Activated naive CD8-positive, alpha-beta T cell treated with anti-CD3 and anti-CD28 coated beads, Interleukin-2, amount 10 ng/mL, durations not matched to agents 7 days and 5 days (primary cell): ENCODE measurements around the gene TTC4. TPM values are rescaled to one million over a fixed set of nuclear protein-coding genes. Genes with fewer than 3 reads are reported as not detected.
"Not testable (repeated sequence)": the region's sequence is repeated elsewhere in the genome, so short reads cannot be mapped to it uniquely, and the experiment has no call there.

Source experiments
- ATAC-seq: fragments of 150-1000 bp; cut with Tn5 transposase; one replicate; pipeline ENCODE4 v1.10.0; 2021; ENCODE audit warnings: low read depth, moderate library complexity
- POLR2A ChIA-PET: fragments of 350-600 bp; sonication (Branson Sonifier 250); formaldehyde crosslinking; loops from one replicate; lab custom pipeline; 2021; ENCODE audit warnings: antibody characterized with exemption; lab: Charles Lee
- DNase-seq: peaks from one replicate; pipeline ENCODE4 v3.0.0; 2021
- H3K27ac Mint-ChIP-seq: one replicate; pipeline ENCODE4 v1.8.0; 2022; ENCODE audit warnings: mild to moderate bottlenecking, mixed read lengths
- H3K27me3 Mint-ChIP-seq: one replicate; pipeline ENCODE4 v1.8.0; 2022; ENCODE audit warnings: mild to moderate bottlenecking, moderate library complexity, mixed read lengths
- H3K36me3 Mint-ChIP-seq: one replicate; pipeline ENCODE4 v1.8.0; 2021; ENCODE audit warnings: mild to moderate bottlenecking, mixed read lengths
- H3K4me1 Mint-ChIP-seq: one replicate; pipeline ENCODE4 v1.8.0; 2021; ENCODE audit warnings: mixed read lengths
- H3K4me3 Mint-ChIP-seq: one replicate; pipeline ENCODE4 v1.8.0; 2022; ENCODE audit warnings: mild to moderate bottlenecking, moderate library complexity, mixed read lengths
- H3K9me3 Mint-ChIP-seq: one replicate; pipeline ENCODE4 v1.8.0; 2021; ENCODE audit warnings: mixed read lengths
- total RNA-seq, 2 experiments: library from RNA; stranded (reverse); gene quantifications; one replicate each; pipeline ENCODE4 v1.2.3, GENCODE V29; 2021

The TTC4 gene
- total RNA-seq, 2 experiments from 2014 or later = 19.6 to 20.2 TPM

DNA sequence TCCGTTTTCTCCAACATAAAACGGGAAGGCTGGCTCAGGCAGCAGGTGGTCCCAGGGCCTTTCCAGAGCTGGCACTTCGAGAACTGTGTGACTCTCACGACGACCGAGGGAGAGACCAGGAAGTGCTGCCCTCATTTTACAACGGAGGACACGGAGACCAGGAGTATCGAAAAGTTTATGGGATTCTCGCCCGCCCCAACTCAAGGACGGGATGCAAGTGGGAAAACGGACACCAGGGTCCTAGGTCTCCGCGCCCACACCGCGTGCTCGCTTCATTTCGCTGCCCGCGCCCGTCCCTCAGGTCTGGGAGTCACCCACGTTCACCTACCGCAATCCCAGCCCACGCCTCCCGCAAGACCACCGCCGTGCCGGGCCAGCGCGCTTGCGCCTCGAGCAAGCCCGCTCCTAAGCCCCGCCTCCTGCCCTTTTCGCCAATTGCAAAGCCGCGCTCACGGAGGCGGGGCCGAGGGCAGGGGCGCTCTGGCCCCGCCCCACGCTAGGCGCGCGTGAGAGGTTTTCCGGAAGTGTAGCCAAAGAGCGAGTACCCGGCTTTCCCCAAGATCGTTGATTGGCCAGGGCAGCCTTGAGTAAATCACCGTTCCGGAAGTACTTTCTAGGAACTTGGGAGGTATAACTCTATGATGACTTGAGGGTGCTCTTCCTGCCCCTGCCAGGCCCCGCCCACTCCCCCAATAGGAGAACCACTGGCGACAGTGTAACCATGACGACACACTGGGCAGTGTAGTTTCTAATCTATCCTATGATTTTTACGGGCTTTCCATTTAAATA, 48.7 kb downstream of the TTC4 start, which contains the start of gene PARS2:
PARS2 (minus strand) TSS at position 391 of the 789 bp plus-strand sequence. CDS start 5,362 bp downstream, outside the sequence.
- H3K27me3 Mint-ChIP-seq = peaks cover 2% of the 10 kb centered on the region
- peak within 1 kb of the TSS; percentile 96 for H3K4me3 Mint-ChIP-seq
- DNase-seq = peak; percentile 96
- POLR2A ChIA-PET = interaction anchor here (1.4 kb wide), 1 partner anchor 37 kb away, joined by 4 read pairs; the partner anchor contains the start of gene TTC22
- peak; percentile 95 for ATAC-seq
- peak within 1 kb of the TSS; percentile 87 for H3K27ac Mint-ChIP-seq
- H3K4me1 Mint-ChIP-seq = peaks cover 12% of the 10 kb centered on the region
- H3K36me3 Mint-ChIP-seq = no peaks in the 10 kb centered on the region
- no peaks in the 10 kb centered on the region for H3K9me3 Mint-ChIP-seq

DNA sequence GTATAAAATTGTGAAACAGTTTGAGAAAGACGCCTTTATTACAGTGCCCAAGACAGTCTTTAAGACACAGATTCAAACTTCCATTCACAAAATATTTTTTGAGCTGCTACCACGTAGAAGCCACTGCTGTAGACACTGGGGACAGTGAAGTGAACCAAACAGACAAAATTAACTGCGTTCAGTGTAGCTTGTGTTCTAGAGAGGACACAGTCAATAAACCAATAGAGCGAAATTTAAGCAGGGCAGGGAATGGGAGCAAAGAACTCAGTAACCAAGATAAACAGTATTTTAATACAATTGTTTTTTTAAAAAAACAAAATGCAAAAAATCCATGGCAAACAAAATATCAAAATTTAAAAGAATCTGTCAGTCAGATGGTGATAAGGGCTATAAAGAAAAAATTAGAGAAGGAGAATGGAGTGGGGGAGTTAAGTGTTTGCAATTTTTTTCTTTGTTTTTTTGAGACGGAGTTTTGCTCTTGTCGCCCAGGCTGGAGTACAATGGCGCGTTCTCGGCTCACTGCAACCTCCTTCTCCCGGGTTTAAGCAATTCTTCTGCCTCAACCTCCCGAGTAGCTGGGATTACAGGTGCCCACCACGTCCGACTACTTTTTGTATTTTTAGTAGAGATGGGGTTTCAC, 49.4 kb downstream of the TTC4 start:
- Mint-ChIP-seq H3K36me3 (no peaks in the 10 kb centered on the region), H3K27me3 (peaks cover 2% of the 10 kb centered on the region), H3K27ac (peak overlapping the region; percentile 28), H3K4me3 (peak overlapping the region; percentile 96), H3K4me1 (peaks cover 12% of the 10 kb centered on the region), H3K9me3 (no peaks in the 10 kb centered on the region)
- POLR2A ChIA-PET = interaction anchor here (1.4 kb wide), 1 partner anchor 36 kb away, joined by 4 read pairs; the partner anchor contains the start of gene TTC22
- ATAC-seq (peak; percentile 25), DNase-seq (no peak)

DNA sequence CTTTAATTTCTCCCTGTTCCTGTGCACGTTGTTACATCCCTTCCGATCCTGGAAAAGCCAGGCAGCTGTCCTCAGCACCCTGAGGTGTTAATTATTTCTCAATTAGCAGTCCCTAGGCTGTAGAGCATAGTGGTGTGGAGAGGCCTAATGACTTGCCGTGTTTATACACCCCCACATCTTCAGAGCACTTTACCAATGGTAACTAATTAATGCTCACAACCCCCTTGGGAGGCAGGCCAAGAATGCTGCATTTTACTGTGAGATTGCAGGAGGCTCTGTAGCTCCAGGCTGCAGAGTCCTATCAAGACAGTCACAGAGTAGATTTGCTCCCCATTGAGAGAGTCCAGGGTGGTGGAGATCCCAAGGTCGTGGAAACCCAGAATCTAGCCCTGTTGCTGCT, 51.1 kb downstream of the TTC4 start:
- ATAC-seq (no peak), DNase-seq (no peak)
- POLR2A ChIA-PET = interaction anchor here (1.2 kb wide), 1 partner anchor 34 kb away, joined by 3 read pairs; the partner anchor contains the start of gene TTC22
- peaks cover 12% of the 10 kb centered on the region for H3K4me1 Mint-ChIP-seq
- no peak overlapping the region for H3K4me3 Mint-ChIP-seq
- H3K27ac Mint-ChIP-seq = no peak overlapping the region
- H3K9me3 Mint-ChIP-seq = no peaks in the 10 kb centered on the region
- peaks cover 2% of the 10 kb centered on the region for H3K27me3 Mint-ChIP-seq
- H3K36me3 Mint-ChIP-seq = no peaks in the 10 kb centered on the region

DNA sequence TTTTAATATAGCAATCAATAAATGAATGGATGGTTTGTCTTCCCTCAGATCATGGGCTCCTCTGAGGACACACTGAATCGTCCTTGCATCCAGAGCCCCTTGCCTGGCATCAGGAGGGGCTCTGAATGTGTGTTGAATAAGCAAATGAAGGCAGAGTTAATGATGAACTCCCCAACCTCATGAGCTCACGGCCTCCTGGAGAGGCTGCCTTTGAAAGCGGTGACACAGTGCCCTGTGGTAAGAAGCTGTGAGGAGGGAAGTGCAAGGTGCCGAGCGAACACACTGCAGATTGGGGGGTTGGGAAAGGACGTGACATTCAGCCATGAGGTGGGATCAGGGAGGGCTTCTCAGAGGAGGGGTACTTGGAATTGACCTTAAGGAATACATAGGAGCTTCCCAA, 51.9 kb downstream of the TTC4 start:
- DNase-seq (no peak), ATAC-seq (no peak)
- Mint-ChIP-seq H3K4me3 (no peak overlapping the region), H3K36me3 (no peaks in the 10 kb centered on the region), H3K4me1 (peaks cover 12% of the 10 kb centered on the region), H3K27ac (no peak overlapping the region), H3K9me3 (no peaks in the 10 kb centered on the region), H3K27me3 (peaks cover 2% of the 10 kb centered on the region)
- POLR2A ChIA-PET = interaction anchor here (1.2 kb wide), 1 partner anchor 33 kb away, joined by 3 read pairs; the partner anchor contains the start of gene TTC22

DNA sequence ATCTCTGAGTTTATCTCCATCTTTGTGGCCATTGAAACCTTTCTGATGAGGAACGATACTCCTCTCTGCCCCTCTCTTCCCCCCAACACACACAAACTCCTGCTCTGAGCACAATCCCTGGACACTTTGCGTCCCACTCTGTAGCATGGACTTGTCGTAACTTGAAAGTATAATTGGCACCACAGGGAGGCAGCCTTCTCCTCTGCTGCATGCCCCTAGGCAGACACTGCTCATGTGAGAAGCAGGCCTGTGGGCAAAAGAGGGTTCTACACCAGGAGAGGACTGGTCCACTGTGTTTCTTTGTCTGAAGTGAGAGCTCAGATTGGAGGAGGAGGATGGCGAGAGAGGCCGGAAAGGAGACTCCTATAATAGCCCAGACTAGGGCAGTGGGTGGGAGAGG, 52.4 kb downstream of the TTC4 start:
- Mint-ChIP-seq H3K27me3 (peaks cover 2% of the 10 kb centered on the region), H3K4me3 (no peak overlapping the region), H3K4me1 (peaks cover 9% of the 10 kb centered on the region), H3K36me3 (no peaks in the 10 kb centered on the region), H3K9me3 (no peaks in the 10 kb centered on the region), H3K27ac (no peak overlapping the region)
- no peak for DNase-seq
- POLR2A ChIA-PET = no interaction called here
- ATAC-seq = no peak

DNA sequence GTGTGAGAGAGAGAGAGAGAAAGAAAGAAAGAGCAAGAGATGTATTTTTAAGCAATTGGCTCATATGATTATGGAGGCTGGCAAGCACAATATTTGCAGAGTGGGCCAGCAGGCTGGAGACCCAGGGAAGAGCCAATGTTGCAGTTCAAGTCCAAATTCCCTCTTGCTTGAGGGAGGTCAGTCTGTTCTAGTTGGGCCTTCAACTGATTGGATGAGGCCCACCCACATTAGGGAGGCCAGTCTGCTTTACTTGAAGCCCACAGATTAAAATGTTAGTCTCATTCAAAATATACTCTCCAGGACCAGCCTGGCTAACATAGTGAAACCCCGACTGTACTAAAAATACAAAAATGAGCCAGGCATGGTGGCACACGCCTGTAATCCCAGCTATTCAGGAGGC, 57.3 kb downstream of the TTC4 start:
- Mint-ChIP-seq H3K36me3 (no peaks in the 10 kb centered on the region), H3K27ac (no peak overlapping the region), H3K9me3 (no peaks in the 10 kb centered on the region), H3K4me1 (no peaks in the 10 kb centered on the region), H3K4me3 (no peak overlapping the region), H3K27me3 (peaks cover 2% of the 10 kb centered on the region)
- ATAC-seq = no peak
- DNase-seq = no peak
- POLR2A ChIA-PET = interaction anchor here (0.8 kb wide), 1 partner anchor 8 kb away, joined by 3 read pairs; no protein-coding TSS in a partner anchor

DNA sequence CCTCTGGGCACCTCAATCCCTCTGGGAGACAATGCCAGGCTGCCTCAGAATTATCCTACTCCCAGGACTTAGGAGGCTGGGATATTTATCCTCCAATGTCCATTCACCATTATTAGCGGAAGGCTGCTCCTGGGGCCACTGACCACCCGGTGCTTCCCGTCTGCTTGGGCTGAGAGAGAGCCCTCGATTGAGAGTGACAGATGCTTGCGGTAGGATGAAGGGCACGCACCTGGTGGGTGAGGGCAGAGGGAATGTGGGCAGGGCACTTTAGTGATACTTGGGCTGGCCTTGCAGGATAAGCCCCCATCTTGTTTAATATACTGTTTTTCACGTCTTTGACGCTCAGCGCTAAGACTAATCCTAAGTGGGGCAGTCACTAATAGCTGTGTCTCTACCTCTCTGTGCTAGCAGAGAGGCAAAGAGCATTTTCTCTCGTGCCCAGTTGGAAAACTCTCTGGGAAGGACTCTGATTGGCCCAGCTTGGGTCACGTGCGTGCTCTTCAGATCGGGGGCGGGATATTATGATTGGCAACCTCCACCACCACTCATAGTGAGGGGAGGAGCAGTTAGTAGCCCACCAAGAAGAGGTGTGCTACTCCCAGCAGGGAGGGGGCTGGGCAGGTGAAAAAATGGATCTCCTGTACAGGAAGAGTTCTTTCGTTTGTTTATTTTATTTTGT, 59.3 kb downstream of the TTC4 start:
- Mint-ChIP-seq H3K4me1 (peaks cover 6% of the 10 kb centered on the region), H3K36me3 (no peaks in the 10 kb centered on the region), H3K27me3 (no peaks in the 10 kb centered on the region), H3K4me3 (no peak overlapping the region), H3K27ac (no peak overlapping the region), H3K9me3 (no peaks in the 10 kb centered on the region)
- no peak for ATAC-seq
- POLR2A ChIA-PET = no interaction called here
- DNase-seq = no peak

DNA sequence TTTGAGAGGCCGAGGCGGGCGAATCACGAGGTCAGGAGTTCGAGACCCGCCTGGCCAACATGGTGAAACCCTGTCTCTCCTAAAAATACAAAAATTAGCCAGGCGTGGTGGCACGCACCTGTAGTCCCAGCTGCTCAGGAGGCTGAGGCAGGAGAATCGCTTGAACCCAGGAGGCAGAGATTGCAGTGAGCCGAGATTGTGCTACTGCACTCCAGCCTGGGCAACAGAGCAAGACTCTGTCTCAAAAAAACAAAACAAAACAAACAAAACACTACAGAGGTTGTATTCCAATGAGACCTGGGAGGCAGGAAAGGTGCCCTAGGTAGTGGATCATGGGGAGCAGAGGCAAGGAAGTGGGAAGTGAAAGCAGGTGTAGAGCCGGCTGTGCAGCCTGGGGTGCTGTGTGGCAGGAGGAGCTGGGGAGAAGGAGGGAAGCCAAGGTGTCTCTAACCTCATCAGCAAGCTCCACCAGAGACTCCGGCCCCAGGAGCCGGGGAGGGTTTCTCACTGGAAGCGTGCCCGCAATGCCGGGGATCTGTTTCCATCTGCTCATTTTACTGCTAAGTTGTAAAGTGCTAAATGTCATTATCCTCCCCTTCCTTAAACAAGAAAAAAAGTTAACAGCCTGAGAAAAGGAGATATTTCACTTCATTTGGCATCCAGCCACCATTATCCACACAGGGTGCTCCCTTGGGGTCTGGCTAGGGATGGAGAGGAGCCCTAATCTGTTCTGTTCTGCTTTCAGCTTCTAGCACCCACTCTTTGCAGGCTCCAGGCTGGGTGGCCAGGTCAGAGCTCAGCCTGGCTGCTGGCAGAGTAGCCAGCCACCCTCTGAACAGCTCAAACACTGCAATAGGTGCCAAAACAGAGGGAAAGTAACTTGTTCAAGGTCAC, 60.4 kb downstream of the TTC4 start:
- POLR2A ChIA-PET, ATAC-seq, H3K27ac Mint-ChIP-seq, H3K36me3 Mint-ChIP-seq, H3K4me3 Mint-ChIP-seq, H3K27me3 Mint-ChIP-seq, H3K4me1 Mint-ChIP-seq, DNase-seq, H3K9me3 Mint-ChIP-seq: not testable (repeated sequence)

DNA sequence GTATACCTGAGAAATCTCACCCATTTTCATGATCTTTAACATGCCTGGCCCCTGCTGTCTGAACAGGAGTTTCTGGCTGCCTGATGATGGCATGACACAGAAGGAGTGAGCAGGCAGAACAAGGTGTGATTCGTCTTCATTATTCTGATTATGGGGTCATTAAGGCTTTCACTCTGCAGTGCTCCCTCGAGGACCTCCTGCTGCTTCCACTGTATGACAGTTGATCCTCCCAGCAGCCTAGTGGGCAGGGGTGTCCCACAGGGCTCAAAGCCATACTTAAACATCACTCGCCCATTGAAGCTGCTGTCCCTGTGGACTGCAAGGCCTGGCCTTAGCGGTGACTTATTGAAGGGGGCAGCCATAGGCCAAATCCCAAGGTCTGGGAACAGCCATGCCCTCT, 61.4 kb downstream of the TTC4 start:
- POLR2A ChIA-PET = no interaction called here

DNA sequence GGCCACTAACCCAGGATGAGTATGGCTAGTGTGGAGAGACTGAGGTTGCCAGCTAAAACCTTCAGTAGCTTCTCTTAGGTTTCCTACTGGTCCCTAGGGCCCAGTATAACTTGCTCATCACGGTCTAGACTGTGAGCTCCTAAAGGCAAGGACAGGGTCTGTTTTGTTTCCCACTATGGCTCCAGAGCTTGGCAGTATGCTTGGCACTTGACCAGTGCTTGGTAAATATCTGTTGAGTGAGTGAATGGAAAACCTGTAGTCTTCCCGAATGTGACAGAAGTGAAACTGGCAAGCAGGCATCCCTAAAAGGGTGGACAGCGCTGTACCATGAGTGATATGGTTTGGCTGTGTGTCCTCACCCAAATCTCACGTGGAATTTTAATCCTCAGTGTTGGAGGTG, 61.8 kb downstream of the TTC4 start:
- H3K27me3 Mint-ChIP-seq = no peaks in the 10 kb centered on the region
- no peaks in the 10 kb centered on the region for H3K9me3 Mint-ChIP-seq
- no peak overlapping the region for H3K27ac Mint-ChIP-seq
- DNase-seq (no peak), ATAC-seq (no peak)
- H3K36me3 Mint-ChIP-seq = no peaks in the 10 kb centered on the region
- POLR2A ChIA-PET = no interaction called here
- peaks cover 6% of the 10 kb centered on the region for H3K4me1 Mint-ChIP-seq
- no peak overlapping the region for H3K4me3 Mint-ChIP-seq

More for the DNA sequence above, 61.4 kb downstream of the TTC4 start:
- Mint-ChIP-seq H3K4me3 (no peak overlapping the region), H3K4me1 (peaks cover 6% of the 10 kb centered on the region), H3K36me3 (no peaks in the 10 kb centered on the region), H3K27ac (no peak overlapping the region), H3K27me3 (no peaks in the 10 kb centered on the region), H3K9me3 (no peaks in the 10 kb centered on the region)
- no peak for ATAC-seq
- no peak for DNase-seq

DNA sequence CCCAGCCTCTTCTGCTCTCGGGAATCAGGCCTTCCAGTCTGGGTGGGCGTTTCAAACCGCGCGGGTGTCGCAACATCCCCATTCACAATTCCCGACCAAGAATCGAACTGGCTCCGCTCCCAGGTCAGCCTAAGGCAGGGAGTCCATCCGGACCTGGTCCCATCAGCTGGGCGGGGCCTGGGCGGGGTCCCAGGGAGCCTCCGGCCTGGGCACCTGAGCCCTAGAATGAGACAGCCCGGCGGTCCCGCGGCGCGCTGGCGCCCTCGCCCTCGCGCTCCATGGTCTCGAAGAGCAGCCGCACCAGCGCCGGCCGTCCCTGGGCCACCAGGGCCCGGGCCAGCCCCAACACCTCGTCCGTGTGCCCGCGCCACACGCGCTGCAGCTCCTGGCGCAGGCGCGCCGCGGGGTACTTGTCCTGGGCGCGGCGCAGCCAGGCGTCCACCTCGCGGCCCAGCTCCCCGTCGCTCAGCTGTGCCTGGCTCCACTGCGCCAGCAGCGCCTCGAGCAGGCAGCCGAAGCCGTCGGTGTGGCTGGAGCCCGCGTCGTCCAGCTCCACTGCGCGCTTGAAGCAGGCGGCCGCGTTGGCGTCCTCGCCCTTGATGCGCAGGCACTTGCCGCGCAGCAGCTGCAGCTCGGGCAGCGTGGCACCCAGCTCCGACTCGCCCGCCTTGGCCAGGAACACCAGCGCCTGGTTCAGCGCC, 65.5 kb downstream of the TTC4 start:
- Mint-ChIP-seq H3K36me3 (no peaks in the 10 kb centered on the region), H3K4me1 (peaks cover 6% of the 10 kb centered on the region), H3K4me3 (no peak overlapping the region), H3K27ac (no peak overlapping the region), H3K27me3 (no peaks in the 10 kb centered on the region), H3K9me3 (no peaks in the 10 kb centered on the region)
- no peak for ATAC-seq
- POLR2A ChIA-PET = interaction anchor here (0.6 to 0.7 kb wide), 2 partner anchors 9 to 11 kb away, joined by 3 read pairs; no protein-coding TSS in a partner anchor
- no peak for DNase-seq

DNA sequence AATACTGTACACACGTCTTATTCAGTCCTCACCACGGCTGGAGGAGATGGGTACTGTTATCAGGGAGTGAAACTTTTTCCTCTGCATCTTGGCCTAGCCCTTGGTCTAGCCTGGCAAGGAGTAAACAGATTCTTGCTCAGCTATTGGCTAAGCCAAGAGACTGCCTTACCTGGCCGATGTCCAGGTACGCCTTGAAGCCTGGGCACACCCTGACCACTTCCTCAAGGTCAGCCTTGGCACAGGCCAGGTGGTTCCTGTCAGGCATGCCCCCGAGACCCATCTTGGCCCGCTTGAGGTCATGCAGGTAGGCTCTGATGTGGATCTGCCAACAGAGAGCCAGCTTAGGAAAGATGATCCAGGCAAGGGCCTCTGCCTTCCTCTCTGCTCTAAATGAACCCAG, 66.5 kb downstream of the TTC4 start:
- no peak for ATAC-seq
- DNase-seq = no peak
- no peaks in the 10 kb centered on the region for H3K27me3 Mint-ChIP-seq
- no peaks in the 10 kb centered on the region for H3K36me3 Mint-ChIP-seq
- no peaks in the 10 kb centered on the region for H3K9me3 Mint-ChIP-seq
- peaks cover 6% of the 10 kb centered on the region for H3K4me1 Mint-ChIP-seq
- POLR2A ChIA-PET = no interaction called here
- no peak overlapping the region for H3K4me3 Mint-ChIP-seq
- no peak overlapping the region for H3K27ac Mint-ChIP-seq
